ENCODE data around the gene ST8SIA6.
A peak's percentile ranks its signal among the peaks of the same experiment; 100 is the strongest.
"Not testable (repeated sequence)": the region's sequence is repeated elsewhere in the genome, so short reads cannot be mapped to it uniquely, and the experiment has no call there.

Gene ST8SIA6

DNA sequence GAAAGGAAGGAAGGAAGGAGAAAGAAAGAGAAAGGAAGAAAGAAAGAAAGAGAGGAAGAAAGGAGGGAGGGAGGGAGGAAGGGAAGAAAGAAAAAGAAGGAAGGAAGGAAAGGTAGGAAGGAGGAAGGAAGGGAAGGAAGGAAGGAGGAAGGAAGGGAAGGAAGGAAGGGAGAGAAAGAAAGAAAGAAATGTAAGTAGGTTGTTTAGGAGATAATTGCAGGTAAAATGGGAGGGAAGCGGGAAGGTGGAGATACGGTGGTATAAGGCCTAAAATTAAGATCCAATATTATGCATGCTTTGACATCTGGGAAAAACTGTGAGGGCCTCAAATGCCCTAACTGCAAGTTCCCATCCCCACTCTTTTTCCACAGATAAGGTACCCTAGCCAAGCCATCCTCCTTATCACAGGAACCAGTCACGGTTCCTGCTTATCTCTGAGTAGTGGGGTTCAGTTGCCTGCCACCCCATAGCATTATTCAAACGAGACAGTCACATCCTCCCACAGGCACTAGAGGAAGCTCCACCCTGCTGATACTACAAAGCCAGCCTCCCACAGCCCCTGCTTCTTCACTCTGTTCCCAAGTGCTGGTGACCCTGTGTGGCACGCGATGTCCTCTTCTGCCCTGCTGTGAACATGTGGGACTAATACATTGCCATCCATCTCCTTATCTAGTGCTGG is 28.7 kb downstream of the ST8SIA6 start:
- DNase-seq: no peak

DNA sequence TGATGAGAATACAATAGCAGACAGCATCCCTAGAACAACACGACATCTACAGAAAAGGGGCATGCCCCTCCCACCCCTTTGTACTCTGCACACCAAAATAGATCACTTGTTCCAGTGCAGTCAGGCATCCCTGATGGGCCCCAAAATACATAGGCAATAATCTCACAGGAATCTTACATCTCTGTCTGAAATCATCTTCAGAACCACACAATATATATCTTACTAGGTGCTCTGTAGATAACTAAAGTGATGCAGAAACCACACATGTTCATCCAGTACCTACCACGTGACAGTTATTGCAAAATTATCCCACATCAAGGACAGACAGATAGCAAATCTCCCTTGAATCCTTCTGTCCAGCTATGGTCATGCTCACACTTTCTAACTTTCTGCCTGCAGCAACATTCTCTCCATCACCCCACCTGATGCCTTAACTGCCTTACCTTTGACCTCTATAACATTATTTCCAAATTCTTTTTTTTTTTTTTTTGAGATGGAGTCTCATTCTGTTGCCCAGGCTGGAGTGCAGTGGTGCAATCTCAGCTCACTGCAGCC is 30.7 kb downstream of the ST8SIA6 start:
- DNase-seq: no peak

DNA sequence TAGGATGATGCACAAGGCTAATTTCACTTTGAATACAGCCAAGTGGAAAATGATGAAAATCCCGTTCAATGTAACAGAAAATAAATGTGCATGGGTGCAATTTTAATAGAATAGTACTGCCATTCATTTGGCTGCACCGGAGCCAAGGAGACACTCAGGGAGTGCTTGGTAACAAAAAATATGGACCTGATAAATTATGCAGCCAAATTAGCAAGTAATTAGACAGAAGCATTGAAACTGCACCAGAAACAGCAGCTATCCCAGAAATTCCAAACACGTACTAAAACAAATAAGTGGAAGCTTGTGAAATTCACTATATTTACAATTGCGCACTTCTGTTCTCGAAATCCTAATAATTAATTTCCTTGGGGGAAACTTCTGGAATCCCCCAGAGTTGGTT is 31.5 kb downstream of the ST8SIA6 start:
- DNase-seq: no peak

DNA sequence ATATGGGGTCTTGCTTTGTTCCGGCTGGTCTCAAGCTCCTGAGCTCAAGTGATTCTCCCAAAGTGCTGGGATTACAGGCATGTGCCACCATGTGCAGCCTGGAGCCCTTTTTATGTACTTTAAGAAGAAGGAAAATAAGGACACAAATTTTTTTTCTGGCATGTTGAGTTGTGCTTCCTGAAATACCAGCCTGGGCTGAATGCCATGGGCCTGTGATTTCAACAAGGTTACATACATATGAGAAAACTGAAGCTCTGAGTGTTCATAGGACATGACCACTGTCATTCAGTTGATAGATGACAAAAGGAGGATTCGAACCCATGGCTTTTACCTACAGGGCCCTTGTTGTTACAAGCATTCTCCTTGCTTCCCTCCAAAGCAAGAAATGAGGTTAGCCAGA is 36.1 kb downstream of the ST8SIA6 start:
- DNase-seq: no peak

DNA sequence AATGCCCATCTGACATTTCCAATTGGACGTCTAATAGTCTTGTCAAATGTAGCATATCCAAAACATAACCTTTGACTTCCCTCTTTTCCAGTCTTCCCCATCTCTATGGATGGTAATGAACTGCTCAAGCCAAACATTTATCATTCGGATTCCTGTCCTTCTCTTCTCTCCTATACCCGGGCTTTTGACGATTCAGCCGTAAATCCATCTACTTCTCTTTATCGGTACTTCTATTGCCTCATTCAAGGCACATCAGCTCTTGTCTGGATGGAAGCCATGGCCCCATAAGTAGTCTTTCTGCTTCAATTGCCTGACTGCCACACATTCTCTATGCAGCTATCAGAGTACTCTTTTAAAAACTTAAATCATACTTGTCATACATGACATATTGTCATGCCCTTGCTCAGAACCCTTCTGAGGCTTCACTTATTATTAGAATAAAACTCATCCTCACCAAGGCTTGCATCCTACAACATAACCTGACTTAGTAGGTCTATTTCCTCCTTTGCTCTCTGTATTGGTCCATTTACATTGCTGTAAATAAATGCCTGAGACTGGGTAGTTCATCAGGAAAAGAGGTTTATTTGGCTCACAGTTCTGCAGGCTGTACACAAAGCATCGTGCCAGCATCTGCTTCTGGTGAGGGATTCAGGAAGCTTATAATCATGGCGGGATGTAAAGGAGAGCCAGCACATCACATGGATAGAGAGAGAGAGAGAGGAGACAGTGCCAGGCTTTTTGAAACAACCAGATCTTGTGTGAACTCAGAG is 37.8 kb downstream of the ST8SIA6 start:
- no peak for DNase-seq

DNA sequence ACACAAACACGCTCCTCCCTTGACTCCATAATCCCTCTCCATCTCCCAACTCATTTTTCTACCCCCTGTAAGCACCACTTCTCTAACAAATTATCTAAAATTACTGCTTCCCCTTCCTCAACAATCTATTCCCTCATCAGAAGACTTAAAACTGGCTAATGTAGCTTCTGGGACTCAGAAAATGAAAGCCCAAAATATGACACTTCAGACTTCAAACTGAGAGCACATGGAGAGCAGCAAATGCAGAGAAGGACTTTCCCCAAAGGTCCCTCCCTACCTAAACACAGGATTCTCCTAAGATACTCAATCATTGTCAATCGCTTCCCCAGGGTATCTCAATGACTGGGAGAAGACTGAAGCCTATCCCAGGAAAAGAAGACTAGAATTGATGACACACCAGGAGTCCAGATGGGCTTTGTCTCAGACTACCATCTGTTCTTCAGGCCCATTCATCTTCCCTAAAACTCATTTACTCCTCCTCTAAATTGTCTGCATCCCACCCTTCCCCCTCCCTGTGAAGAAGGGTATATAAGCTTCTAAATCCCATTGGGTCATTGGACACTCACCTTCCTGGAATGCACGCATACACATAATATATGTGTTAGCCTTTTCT is 39.2 kb downstream of the ST8SIA6 start:
- DNase-seq: no peak

DNA sequence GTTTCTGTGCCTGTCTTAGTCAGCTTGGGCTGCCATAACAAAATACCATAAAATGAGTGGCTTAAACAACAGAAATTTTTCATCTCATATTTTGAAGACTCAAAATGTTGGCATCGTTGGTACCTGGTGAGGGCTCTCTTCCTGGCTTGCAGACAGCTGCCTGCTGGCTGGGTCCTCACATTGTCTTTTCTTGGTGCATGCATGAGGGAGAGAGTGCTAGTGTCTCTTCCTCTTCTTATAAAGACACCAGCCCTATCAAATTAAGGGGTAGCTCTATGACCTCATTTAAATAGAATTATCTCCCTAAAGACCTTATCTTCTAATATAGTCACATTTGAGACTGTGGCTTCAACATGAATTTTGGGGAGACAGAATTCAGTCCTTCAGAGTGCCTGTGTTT is 39.9 kb downstream of the ST8SIA6 start:
- no peak for DNase-seq

DNA sequence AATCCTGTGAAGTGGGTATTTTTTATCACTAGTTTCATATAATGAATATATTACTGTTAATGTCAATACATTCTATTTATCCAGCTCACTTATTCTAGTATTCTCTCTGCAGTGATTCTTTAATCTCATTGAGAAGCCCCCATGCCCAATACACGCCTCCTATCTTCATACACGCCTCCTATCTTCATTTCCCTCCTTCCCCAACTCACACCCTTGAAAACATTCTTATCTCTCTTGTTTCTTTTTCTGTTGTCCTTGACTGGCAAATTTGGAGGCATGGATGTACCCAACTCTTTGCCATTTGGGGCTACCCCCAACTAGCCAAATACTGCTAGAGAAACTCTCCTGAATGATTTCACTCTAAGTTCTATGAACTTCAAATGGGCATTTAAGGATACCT is 40.5 kb downstream of the ST8SIA6 start:
- no peak for DNase-seq

DNA sequence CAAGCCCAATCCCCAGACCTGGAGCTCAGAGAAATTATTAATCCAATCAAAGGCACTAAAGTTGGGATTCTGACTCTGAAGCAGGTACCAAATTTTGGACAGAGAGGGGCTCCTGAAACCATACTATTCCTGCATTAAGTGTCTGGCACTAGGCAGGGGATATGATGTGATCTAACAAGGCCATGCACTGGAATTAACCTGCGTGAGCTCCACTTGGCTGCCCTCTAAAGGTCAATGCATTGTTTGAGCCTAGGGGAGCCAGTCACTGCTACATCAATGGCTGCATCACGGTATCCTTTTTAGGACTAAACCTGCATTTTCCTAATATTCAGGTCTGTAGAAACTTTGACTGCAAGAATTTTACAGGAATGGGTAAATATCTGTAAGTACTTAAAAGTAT is 42.1 kb downstream of the ST8SIA6 start:
- no peak for DNase-seq

DNA sequence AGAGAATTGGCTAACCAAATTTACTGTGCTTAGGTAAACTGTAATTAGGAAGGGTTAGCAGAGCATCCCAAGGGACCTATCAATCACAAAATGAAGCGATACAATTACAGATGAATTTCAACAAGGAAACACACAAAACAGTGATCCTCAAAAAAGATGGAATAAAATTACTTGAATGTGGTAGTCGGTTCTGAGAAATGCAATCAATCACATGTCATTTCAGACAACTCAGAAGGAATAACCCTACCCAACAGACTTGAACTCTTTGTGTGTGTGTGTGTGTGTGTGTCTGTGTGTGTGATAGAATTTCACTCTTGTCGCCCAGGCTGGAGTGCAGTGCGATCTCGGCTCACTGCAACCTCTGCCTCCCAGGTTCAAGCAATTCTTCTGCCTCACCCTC is 43.5 kb downstream of the ST8SIA6 start:
- DNase-seq: no peak

DNA sequence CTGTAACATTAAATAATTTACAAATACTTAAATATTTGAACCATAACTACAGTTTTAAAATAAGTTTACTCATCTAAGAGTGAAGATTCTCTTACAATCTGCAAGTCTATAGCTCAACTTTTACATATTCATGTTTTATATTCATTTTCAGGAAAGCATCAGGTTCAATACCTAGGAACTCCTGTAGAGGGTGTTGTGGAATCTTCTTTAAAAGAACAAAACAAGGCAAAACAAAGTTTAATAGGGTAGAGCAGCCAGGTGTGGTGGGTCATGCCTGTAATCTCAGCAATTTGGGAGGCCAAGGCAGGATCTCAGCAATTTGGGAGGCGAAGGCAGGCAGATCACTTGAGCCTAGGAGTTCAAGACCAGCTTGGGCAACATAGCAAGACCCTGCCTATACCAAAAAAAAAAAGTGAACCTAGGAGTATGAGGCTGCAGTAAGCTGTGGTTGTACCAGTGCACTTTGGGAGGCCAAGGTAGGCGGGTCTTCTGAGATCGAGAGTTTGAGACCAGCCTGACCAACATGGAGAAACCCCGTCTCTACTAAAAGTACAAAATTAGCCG is 45.1 kb downstream of the ST8SIA6 start:
- no peak for DNase-seq

DNA sequence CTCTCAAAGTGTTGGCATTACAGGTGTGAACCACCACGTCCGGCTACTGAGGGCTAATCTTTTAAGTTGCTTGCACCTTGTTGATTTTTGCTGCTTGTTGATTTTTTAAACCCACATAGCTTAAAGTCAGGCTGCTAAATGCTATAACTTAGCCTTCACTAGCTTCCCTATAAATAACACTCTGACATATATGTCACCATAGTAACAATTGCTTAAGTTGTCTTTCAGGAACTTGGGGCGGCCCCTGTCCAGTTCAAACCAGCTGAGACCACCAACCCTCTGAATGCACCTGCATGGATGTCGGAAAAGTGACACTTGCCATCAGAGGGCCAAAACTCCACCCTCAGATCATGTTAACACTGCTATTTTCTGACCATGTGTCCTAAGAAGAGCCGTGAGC is 47.3 kb downstream of the ST8SIA6 start:
- DNase-seq: no peak

DNA sequence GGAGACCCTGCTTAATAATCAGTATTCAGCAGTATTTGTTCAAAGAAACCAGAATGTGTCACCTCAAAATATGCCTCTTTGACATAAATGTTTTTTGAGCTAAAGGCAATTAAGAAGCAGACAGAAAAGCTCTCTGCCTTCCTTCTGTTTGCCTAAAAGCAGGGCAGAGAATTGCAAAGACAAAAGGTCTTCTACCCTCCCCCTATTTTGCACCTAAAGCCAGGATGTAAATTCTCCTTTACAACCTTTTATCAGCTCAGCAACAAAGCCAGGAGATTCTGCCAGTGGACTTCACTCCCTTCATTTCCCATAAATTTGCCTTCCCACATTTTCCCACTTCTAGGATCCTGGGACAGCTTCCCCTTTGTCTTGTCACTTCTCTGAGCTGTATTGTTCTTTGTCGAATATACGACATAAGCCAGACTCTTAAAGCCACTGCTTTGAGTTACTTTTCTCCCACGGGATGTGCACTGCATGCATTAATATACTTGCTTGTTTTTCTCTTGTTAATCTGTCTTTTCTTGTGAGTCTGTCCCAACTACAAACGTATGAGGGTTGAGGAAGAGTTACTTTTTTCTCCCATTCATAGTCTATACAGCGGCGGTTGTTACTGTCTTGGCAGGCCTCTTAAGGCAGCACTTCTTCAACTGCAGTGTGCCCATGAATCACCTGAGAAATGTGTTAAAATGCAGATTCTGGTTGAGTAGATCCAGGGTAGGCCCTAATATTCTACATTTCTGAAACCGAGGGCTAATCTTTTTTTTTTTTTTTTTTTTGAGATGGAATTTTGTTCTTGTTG is 48.2 kb downstream of the ST8SIA6 start:
- no peak for DNase-seq

DNA sequence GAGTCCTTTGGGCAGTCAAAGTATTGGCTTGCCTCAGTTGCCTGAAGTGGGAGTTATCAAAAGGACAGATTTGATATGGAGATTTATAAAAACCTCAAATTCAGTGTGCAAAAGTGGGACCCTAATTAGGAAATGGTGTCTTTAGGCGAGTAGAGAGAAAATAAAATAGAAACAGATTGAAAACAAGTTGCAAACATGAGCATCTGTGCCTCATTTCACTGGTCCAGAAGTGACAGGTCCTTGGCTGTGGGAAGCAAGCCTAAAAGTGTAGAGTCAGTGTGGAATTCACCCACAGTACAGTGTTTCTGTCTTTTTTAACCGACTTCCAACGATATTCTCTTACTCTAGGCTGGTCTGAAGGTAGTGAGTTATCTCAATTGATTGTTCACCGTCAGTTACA is 51.2 kb downstream of the ST8SIA6 start:
- DNase-seq: no peak

DNA sequence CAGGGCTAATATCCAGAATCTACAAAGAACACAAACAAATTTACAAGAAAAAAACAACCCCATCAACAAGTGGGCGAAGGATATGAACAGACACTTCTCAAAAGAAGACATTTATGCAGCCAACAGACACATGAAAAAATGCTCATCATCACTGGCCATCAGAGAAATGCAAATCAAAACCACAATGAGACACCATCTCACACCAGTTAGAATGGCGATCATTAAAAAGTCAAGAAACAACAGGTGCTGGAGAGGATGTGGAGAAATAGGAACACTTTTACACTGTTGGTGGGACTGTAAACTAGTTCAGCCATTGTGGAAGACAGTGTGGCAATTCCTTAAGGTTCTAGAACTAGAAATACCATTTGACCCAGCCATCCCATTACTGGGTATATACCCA is 52.4 kb downstream of the ST8SIA6 start:
- DNase-seq: not testable (repeated sequence)

DNA sequence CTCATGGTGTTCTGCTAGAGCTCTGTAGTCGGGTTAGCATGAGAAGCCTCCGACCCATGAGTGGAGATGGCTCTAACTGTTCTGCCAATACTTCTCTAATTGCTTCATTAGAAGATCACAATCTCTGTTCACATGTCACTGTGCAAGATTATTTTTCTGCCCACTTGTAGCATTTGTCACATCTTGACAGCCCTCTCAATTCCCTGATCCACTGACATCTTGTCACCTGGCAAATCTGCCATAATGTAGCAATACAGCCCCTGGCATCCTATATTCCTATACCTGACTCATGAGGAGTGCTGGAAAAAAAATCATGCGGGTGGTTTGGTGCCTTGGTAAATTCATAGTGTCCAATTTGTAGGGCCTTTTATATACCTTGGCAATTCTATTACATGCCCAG is 58.4 kb downstream of the ST8SIA6 start:
- DNase-seq: no peak

DNA sequence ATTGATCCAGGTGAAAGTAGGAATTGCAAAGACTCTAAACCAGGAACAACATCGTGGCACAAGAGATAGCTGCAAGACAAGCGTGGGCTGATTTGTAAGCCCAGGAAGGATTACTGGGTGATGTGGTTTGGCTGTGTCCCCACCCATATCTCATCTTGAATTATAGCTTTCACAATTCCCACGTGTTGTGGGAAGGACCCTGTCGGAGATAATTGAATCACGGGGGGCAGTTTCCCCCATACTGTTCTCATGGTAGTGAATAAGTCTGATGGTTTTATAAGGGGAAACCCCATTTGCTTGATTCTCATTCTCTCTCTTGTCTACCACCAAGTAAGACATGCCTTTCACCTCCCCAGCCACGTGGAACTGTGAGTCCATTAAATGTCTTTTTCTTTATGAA is 59.5 kb downstream of the ST8SIA6 start:
- DNase-seq: no peak

DNA sequence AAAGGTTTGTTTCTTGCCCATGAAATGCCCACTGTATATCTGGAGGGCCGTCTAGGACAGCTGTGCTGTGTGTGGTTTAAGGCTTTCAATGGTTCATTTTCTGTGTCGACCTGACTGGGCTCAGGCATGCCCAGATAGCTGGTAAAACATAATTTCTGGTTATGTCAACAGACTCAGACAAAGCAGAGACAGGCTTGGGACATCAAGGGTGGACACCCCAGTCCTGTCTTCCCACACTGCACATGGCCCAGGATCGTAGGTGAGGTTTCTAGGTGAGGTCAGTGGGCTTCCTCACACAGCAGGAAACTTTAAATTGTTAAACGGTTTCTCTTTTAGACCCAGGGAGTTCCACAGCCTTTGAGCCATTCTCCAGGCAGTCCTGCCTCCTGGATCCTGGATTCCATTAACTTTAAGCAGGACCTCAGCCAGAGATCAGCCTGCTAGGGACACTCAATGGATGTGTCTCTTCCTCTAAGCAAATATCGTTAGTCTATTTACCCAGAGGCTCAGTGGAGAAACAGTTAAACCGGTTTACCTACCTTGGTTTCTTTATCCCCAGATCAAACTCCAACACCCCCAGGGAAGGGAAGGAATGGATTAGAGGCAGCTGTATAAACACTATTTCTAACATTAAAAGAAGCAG is 66.4 kb downstream of the ST8SIA6 start:
- DNase-seq: no peak

DNA sequence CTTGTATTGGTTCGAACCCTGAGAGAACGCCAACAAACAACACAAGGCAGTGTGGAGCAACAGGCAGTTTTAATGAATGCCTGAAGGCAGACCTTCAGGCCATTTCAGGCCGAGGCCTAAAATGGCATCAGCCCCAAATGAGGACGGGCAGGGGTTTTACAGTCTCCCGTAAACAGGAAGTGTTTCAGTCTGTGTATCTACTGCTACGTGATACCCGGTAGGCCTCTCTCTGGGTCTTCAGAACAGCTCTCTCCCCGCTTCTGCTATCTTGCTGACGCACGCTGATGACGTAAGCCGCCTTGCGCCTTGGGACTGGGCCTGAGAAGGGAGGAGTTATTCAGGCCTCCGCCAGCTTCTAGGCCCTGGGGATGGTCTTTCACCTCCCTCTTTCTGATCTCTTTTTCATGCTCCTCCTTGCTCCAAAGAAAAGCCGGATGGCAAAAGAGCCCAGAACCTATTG is 67.7 kb downstream of the ST8SIA6 start:
- DNase-seq: peak; percentile 76

DNA sequence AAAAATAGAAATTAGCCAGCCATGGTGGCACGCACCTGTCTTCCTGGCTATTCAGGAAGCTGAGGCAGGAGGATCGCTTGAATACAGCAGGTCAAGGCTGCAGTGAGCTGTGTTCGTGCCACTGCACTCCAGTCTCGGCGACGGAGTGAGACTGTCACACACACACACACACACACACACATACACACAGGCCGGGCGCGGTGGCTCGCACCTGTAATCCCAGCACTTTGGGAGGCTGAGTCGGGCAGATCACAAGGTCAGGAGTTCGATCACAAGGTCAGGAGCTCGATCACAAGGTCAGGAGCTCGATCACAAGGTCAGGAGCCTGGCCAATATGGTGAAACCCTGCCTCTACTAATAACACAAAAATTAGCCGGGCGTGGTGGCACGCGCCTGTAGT is 68.4 kb downstream of the ST8SIA6 start:
- DNase-seq: no peak

DNA sequence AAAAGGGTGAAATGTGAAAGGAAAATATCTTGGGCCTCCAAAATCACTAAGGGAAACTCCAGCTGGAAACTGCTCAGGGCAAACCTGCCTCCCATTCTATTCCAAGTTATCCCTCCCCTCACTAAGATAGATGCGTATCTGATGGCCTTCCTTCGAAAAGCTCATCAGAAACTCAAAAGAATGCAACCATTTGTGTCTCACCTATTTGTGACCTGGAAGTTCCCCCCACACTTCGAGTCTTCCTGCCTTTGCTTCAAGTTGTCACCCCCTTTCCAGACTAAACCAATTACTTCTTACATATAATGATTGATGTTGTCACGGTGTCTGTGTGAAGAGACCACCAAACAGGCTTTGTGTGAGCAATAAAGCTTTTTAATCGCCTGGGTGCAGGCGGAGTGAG is 69.3 kb downstream of the ST8SIA6 start:
- no peak for DNase-seq

Data from T1000 (cell line).